NCI-H524 (cell line): ENCODE measurements around the gene AGGF1.
"Not testable (repeated sequence)": the region's sequence is repeated elsewhere in the genome, so short reads cannot be mapped to it uniquely, and the experiment has no call there.

Experiments
- DNase-seq, 2 experiments: peaks; one replicate each; lab custom pipeline; 2025; lab: John Stamatoyannopoulos, UW

AGGF1 gene

DNA sequence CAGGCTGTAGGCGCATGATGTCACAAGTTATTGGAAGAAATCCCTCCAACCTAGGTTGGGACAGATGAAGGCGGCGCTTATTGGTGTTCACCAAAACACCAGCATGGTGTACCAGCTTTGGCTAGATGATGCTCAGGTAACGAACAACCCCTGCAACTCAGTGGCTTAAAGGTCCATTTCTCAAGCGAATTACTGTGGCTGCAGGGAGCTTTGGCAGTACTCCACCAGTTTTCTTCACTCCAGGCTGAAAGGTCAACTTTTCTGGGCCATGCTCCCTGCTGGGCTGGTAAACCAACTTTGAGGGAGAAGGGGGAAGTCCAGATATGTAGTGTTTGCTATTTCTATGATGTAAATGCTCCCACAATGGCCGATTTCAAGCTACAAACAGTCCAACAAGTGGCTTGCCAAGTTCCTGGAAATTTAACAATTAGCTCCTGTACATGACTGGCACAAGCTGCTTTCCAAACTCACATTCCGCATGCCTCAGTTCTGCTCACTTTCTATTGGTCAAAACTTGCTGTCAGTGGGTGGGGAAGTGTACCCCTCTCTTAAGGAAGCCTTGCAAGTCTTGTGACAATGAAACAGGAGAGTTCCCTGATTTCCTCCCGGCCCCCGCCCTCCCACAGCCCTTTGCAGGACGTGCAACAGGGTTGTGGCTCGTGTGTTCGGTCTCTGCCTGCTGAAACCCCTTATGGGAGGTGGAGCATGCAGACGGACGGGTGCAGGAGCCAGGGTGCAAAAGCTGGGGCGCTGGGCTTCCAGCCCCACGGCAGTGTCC lies 57.5 kb downstream of the AGGF1 start:
- DNase-seq: no peak

DNA sequence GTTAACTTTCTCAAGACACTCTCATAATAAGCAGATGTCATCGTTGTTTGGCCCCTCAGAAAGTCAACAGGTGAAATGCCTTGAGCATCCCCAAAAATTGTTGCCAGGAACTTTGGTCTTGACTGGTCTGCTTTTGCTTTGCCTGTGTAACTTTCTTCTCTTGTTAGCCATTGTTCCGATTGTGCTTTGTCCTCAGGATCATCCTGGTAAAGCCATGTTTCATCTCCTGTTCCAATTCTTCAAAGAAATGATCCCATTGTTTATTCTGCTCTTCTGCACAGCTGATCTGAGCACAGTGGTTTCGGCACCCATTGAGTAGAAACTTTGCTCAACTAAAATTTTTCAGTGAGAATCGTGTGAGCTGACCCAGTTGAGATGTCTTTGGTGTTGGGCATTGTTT lies 65.0 kb downstream of the AGGF1 start:
- no peak for DNase-seq

DNA sequence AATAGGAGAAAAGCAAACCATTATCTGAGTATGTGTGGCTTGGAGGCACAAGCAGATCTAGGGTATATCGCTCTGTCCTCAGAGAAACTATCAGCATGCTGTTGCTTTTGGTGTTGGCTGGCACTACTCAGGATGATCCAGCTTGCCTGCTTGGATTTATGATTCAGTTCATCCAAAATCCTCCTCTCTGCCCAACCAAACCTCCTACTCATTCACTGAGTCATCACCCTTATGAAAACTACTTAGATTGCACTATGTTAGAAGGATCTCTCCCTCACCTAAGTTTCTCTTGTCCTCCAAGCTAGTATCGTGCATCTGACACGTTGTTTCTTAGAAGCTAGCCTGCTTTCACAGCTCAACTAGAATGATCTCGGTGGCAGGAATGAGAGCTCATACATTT lies 71.1 kb downstream of the AGGF1 start:
- no peak for DNase-seq

DNA sequence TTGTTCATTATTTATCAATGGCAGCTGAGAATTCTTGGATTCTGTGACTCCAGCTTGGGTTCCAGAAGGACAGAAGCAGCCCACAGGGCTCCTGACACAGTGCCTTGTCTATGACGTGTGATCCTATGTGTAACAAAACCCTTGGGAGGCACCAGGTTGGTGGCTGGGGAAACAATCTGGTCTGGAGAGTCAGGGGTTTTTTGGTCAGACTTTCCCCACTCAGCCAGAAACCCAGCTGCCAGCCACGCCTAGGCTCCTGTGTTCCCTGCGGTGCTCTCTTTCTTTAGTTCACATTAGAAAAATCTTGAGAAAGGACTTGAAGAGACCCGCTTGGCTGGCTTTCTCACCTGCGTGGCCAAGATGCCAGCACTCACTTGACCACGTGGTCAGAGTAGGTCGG lies 72.3 kb downstream of the AGGF1 start:
- no peak for DNase-seq

DNA sequence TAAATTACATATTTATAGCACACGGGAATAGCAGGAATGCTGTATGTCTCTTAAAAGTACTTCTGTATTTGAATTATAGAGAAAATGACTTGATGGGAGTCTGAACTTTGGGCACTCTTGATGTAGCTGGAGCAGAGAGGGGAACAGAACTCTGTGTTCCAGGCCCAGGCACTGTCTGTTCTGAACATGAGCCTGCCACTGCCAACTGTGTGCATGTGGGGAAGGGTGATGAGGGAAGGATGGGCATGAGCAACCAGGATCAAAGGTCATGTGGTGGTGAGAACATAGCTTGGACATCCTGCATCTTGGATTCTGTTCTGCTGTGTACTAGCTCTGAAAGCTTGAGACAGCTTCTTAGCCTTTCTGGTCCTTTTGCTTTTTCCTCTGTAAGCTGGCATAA lies 73.3 kb downstream of the AGGF1 start:
- no peak for DNase-seq

DNA sequence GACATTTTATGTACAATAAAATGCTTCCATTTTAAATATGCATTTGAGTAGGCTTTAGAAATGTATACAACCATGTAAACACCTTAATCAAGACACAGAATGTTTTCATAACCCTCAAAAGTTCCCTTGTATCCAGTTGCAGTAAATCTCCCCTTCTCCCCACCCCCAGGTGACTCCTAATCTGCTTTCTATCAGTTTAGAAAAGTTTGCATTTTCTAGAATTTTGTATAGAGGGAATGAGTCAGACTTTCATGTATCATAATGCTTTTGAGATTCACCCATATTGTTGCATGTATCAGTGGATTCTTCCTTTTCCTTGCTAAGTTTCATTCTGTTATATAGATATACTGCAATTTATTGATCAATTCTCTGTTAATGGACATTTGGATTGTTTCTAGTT lies 74.6 kb downstream of the AGGF1 start:
- DNase-seq: no peak

DNA sequence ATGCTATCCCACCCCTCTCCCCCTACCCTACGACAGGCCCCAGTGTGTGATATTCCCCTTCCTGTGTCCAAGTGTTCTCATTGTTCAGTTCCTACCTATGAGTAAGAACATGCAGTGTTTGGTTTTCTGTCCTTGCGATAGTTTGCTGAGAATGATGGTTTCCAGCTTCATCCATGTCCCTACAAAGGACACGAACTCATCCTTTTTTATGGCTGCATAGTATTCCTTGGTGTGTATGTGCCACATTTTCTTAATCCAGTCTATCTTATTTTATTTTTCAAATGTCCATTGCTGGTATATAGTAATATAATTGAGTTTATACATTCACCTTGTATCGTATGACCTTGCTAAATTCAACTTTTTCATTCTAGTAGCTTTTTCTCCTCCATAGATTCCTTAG lies 76.8 kb downstream of the AGGF1 start:
- DNase-seq: not testable (repeated sequence)
